OCI-LY7 (cell line): ENCODE results near the gene TOP2A.

Experiments used
- EZH2phosphoT487 ChIP-seq: fragments of 200-600 bp; sonication (generic); IDR thresholded peaks from 2 replicates; pipeline ENCODE4 v1.6.1; 2018; ENCODE audit warnings: low read depth, borderline replicate concordance, mild to moderate bottlenecking, mixed run types, antibody characterized with exemption, low read length, moderate library complexity, mixed read lengths
- TF ChIP-seq, protein P1 (sequence below): fragments of 200-600 bp; sonication (generic); conservative IDR thresholded peaks from 2 replicates; pipeline ENCODE4 v1.5.1; 2014; ENCODE audit warnings: mild to moderate bottlenecking, antibody characterized with exemption, low read length, moderate library complexity, mixed read lengths

DNA sequence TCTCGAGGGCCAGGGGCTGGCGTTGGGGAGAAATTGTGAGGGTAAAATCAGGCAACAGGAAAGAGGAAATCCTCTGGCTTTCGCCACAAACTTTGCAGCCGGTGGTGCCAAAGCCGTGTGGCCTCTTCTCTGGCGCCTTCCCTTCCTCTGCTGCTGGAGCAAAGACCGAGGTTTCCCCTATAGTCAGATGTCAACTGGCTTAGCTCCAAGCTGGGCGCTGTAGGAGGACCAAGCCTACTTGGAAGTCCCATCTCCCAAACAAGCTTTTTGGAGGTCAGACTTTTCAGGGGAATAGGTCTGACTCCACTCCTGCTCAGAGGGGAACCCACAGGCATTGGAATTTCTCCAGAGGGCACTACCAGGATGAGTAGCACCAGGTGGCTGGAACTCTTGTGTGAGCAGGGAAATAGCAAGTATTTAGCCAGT, 30.5 kb upstream of the TOP2A start:
- TF ChIP-seq, protein P1, sequence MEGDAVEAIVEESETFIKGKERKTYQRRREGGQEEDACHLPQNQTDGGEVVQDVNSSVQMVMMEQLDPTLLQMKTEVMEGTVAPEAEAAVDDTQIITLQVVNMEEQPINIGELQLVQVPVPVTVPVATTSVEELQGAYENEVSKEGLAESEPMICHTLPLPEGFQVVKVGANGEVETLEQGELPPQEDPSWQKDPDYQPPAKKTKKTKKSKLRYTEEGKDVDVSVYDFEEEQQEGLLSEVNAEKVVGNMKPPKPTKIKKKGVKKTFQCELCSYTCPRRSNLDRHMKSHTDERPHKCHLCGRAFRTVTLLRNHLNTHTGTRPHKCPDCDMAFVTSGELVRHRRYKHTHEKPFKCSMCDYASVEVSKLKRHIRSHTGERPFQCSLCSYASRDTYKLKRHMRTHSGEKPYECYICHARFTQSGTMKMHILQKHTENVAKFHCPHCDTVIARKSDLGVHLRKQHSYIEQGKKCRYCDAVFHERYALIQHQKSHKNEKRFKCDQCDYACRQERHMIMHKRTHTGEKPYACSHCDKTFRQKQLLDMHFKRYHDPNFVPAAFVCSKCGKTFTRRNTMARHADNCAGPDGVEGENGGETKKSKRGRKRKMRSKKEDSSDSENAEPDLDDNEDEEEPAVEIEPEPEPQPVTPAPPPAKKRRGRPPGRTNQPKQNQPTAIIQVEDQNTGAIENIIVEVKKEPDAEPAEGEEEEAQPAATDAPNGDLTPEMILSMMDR: no peak
- no peak for TF ChIP-seq EZH2phosphoT487
